GM18907 (cell line): ENCODE results near the gene ACTR3C.

Experiments used
- ATAC-seq: cut with Tn5 transposase; IDR thresholded peaks from one replicate; pipeline ENCODE4 v1.9.1; 2021; ENCODE audit warnings: mild to moderate bottlenecking, moderate library complexity; ENCODE audit not compliant: unreplicated experiment

The ACTR3C gene

DNA sequence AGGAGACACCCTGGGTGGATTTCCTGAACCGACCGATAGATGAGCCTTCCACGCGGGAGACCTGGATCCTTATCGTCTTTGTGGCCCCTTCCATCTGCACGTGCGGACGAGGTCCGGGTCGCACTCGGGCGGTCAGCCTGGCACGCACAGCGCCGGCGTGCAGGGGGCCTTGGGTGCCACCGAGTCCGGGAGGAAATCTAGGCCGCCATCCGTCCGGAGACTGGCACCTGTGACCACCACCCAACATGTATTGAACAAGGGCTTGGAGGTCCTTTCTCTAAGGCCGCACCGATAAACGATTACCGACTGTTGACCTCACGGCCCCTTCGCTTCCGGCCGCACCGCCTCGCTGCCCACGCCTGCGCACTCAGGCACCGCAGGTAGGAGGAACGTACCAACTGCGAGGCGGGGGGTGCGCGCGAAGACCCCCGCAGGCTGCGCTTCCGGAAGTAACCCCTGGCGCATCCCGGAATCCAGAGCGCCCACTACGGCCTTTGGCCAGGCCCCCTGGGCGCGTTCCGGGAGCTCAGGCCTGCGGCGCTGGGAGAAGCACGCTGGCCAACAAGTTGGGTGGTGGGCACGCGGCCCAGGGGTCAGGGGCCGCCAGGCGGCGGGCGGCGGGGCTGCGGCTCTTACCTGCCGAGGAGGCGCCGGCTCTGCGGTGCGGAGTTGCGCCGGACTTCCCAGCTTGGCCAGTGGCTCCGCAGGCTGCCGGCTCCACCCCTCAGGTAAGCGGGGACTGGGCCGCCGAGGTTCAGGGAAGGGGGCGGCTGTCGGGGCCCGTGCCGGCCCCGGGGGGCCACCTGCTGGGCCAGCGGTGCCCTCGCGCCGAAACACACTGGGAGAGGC is at the start of gene ACTR3C, which contains the start of gene LRRC61:
TSS of gene ACTR3C (minus strand) at position 713 of the 849 bp plus-strand sequence. CDS start 28,249 bp downstream, outside the sequence.
TSS of gene LRRC61 (plus strand) at position 523 of the 849 bp plus-strand sequence. CDS start 13,507 bp downstream, outside the sequence.
- peak; percentile 72 for ATAC-seq

DNA sequence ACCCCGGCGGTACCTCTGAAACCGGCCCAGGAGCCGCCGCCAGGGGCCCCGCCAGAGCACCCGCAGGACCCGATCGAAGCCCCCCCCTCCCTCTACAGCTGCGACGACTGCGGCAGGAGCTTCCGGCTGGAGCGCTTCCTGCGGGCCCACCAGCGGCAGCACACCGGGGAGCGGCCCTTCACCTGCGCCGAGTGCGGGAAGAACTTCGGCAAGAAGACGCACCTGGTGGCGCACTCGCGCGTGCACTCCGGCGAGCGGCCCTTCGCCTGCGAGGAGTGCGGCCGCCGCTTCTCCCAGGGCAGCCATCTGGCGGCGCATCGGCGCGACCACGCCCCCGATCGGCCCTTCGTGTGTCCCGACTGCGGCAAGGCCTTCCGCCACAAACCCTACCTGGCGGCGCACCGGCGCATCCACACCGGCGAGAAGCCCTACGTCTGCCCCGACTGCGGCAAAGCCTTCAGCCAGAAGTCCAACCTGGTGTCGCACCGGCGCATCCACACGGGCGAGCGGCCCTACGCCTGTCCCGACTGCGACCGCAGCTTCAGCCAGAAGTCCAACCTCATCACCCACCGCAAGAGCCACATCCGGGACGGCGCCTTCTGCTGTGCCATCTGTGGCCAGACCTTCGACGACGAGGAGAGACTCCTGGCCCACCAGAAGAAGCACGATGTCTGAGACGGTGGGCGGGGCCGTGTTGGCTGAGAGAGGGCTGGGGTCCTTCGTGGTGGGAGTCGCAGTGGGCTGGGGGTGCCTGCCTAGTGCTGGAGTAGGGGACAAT is 49.1 kb upstream of the ACTR3C start:
- ATAC-seq, result no peak

DNA sequence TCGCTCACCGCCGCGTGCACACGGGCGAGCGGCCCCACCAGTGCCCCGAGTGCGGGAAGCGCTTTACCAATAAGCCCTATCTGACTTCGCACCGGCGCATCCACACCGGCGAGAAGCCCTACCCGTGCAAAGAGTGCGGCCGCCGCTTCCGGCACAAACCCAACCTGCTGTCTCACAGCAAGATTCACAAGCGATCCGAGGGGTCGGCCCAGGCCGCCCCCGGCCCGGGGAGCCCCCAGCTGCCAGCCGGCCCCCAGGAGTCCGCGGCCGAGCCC is 48.6 kb upstream of the ACTR3C start:
- ATAC-seq, result no peak

DNA sequence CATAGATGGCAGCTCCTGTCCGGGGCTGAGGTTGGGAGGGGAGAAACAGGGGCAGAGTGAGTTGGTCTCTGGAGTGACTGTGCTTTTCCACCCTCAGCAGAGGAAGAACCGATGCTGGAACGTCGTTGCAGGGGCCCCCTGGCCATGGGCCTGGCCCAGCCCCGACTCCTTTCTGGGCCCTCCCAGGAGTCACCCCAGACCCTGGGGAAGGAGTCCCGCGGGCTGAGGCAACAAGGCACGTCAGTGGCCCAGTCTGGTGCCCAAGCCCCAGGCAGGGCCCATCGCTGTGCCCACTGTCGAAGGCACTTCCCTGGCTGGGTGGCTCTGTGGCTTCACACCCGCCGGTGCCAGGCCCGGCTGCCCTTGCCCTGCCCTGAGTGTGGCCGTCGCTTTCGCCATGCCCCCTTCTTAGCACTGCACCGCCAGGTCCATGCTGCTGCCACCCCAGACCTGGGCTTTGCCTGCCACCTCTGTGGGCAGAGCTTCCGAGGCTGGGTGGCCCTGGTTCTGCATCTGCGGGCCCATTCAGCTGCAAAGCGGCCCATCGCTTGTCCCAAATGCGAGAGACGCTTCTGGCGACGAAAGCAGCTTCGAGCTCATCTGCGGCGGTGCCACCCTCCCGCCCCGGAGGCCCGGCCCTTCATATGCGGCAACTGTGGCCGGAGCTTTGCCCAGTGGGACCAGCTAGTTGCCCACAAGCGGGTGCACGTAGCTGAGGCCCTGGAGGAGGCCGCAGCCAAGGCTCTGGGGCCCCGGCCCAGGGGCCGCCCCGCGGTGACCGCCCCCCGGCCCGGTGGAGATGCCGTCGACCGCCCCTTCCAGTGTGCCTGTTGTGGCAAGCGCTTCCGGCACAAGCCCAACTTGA is 48.0 kb upstream of the ACTR3C start:
- no peak for ATAC-seq

DNA sequence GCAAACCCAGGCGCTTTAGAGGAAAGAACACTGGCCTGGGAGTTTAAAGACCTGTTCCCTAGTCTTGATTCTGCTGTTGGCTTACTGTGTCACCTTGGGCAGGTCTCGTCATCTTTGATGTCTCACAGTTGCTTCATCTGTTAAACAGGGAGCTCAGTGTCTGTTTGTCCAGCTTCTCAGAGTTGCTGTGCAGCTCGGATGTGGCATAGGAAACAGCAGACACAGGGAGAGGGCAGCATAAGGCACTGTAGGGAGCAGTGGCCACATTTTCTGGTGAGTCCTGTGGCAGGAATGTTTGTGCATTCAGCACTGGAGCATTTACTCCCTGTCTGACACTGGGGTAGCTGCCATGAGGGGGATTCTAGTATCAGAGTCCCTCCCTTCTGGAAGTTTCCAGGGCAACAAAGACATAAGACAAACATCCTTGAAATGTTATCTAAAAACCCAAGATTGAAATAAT is 47.3 kb upstream of the ACTR3C start:
- ATAC-seq, result no peak

DNA sequence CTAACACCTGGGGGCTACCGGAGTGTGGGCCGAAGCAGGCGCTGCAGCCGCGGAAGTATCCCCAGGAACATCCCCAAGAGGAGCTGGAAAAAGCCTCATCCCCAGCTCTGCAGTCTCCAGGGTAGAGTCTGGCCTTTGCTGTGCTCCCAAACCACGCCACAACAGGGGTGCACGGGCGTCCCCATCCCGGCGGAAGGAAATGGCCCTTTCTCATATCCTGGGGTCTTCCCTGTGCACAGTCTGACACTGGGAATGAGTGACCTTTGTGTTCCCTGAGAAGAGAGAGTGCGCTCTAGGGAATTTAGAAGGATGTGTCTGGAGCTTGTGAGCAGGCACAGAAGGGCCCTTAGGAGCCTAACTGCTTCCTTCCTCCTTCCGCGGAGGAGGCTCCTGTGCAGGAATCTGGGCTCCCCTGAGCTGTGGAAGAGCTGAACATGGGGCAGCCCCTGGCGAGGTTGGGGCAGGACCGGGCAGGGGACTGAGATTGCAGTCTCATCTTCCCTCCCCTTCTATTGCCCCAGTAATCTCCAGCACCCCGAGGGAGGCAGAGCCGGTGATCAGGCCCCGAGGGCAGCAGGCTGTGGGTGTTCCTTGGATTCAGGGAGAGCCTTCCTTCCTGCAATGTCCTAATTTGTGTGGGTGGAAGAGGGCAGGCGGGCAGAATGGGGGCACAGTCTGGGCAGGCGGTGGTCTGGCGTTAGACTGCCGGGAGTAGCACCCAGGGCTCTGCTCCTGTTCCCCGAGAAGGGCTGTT is 46.6 kb upstream of the ACTR3C start:
- ATAC-seq, result peak; percentile 0

DNA sequence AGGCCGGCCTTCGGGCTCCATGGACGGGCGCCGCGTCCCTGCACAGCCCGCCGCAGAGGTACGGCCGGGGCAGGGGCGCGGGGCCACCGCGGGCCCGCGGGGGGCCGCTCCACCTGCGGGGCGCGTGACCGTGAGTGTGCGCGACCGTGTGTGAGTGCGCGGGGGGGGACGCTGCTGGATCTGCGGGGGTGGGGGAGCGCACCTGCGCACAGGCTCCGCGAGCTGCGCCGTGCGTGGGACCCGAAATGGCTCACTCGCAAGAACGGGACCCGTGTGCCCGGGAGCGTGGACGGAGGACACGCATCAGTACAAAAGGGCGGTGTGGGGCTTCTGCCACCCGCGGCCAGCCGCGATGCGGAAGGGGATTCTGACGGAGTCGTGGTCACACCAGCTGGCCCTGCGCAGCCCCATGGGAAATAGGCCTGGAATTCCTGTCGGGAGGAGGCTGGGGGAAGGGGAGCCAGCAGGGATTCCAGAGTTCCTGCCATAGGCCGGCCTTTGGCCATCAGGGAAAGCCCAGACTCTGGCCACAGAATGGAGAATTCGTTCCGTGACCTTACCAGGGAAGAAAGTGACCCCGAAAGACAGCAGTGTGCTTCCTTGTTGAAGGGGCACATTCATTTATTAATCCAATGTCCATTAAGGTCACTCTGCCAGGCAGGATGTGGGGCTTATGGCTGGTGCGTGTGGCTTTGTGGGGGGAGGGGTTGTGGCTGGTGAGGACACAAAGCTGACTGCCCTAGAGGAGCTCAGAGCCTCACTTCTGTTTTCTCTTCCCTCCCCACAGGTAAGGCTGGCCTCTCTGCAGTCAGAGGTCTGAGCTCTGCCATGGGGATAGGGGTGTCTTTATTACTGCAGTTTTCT is 45.8 kb upstream of the ACTR3C start:
- ATAC-seq, result peak; percentile 46

DNA sequence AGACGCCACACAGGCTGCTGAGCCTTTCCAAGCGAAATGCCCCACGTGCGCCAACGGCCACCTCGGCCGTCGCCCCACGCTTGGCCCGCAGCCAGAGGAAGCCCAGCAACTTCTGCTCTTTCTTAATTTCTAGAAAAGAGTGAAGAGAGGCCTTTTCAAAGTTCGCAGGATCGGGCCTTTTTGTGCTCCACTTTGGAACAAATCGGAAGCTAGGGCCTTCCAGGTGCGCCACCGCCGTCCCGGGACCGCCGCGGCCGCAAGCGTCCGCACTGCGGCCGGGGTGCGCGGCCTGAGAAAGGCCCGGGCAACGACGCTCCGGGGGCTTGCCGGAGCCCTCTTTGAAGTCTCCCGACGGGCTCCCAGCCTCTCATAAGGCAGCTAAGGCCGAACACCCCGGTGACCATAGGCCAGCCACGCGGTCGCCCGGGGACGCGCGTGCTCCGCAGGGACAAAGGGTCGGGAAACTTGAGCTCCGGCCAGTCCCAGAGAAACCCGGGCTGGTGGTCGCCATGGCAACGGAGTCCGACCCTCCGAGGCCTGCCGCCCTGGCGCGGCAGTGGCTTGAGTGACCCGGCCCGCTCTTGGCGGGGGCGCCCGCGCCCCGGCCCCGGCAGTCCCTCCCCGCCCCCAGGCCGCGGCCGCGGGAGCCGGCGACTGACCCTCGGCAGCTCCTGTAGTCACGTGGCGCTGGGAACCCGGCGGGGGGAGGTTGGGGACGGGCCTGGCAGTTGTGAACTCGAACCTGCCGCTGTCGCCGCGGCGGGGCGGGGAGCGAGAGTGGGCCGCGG is 44.9 kb upstream of the ACTR3C start, which contains the start of gene REPIN1:
TSS of gene REPIN1 (plus strand) at position 727 of the 788 bp plus-strand sequence. CDS start 890 bp downstream, outside the sequence.
- peak; percentile 47 for ATAC-seq

DNA sequence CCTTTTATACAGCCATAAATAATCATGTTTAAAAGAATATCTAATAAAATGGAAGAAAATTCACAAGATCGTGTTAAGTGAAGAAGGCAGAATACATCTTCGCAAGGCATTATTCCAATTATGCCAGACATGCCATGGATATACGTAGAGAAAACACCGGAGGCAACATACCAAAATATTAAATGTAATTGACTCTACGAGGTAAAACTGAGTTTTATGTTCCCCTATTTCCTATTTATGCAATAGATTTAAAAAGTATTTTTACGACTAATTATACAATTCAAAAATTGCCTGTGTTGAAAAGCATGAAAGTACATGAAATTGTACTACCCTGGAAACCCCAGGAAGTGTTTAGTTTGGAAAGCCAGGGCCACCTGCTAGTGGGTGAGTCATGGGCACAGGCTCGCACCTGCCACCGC is 44.3 kb upstream of the ACTR3C start:
- ATAC-seq, result no peak

DNA sequence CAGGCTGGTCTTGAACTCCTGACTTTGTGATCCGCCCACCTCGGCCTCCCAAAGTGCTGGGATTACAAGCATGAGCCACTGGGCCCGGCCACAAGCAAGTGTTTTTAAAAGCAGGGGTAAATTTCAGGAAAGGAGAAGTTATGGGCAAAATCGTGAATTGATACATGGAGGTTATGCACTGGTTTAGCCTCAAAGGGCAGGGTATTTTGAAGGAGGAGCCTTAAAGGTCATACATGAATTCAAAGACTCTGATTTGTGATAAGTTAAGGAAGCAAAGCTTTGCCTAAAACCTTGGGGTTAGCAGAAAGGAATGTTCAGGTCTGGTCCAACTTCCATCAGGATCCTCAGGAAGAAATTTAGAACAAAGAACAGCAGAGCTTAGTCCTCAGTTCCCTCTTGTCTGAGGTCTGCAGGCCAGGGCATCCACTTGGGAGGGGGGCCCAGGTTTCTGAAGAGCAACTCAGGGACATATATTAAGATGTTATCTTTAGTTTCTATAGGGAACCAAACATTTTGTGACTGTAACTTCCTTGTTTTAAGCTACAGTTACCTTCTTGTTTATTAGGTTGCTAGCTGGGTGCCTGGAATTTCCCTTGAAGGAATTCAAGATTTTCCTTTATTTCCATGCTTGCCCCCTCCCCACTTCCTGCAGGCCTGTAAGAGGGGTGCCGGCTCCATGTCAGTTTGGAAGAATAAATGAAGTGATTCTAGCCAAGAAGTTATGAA is 42.5 kb upstream of the ACTR3C start:
- no peak for ATAC-seq

DNA sequence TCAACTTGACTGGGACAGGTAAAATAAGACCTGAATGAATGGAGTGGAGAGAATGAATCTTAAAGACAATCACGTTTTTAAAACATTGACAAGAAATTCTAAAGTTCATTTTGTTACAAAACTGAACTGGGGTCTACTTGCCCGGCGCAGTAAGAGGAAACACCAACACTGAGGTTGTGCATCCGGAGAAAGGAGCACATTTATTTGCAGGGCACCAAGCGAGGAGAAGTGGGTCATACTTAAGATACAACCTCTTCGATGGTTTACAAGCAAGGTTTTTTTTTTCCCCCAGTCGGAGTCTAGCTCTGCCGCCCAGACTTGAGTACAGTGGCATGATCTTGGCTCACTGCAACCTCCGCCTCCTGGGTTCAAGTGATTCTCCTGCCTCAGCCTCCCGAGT is 41.8 kb upstream of the ACTR3C start:
- no peak for ATAC-seq

DNA sequence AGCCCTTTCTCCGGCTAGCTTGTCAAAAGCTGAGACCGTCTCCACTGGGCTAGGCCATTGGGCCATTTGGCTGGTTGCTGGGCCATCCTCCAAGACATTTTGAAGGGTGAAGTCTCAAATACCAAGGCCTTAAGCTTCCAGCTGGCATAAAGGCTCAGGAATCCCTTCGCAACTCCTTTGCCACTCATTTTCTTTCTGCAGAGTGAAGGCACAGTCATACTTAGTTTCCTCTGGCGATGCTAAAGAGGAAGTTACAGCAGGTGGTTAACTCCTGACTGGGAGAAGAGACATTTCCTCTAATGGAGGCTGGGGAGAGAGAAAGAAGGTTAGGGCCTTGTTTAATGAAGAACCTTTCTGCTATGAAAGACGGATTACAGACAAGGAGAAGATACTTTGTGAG is 40.5 kb upstream of the ACTR3C start:
- no peak for ATAC-seq

DNA sequence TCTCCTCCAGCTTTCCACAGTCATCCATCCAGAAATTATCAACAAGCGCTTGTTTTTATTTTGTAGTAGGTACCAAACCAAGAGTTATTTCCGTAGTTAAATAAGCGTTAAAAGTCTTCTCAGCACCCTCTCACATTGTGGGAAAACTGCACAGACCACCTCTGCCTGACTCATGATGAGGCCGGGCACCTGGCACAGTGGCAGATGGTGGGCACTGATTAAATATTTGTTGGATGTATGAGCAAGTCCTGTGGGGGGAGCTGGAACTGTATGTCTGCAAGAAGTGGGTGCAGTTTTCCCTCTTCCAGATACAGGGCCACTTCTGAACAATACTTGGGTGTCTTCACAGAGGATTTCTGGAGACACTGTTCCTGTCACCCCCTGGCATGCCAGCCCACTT is 40.0 kb upstream of the ACTR3C start:
- ATAC-seq, result no peak

DNA sequence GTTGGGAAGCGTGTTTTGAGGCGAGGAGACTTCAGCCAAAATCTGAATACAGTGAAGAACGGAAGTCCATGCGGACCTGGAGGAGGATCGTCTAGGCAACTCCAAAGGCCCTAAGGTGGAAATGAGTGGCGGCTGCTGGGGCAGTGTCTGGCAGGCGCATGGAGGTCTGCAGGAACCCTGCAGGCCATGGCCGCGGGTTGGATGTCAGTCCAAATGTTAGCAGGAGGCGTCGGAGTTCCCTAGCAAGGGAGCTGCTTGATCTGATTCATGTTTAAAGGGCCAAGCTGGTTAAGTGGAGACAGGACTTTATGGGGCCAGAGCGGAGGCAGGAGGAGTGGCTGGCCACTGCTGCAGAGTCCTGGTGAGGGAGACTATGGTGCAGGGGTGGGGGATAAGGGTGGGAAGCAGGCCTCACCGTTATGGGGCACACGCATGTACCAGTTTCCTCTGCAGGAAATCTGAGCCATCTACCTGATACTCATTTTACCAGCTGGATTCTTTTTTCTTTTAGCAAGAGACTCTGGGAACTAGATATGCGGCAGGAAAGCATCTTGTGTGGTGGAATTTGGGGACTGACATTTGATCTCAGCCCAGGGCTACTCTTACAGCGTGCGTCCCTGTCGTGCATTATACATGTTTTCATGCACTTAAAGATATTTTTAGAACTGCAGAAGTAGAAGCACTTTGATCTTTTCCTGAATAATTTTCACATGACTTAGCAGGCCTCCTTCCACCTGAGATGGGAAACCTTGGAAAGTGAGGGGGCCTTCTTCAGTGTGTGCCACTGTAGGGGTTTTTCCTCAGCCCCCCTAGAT is 38.7 kb upstream of the ACTR3C start:
- ATAC-seq, result no peak

DNA sequence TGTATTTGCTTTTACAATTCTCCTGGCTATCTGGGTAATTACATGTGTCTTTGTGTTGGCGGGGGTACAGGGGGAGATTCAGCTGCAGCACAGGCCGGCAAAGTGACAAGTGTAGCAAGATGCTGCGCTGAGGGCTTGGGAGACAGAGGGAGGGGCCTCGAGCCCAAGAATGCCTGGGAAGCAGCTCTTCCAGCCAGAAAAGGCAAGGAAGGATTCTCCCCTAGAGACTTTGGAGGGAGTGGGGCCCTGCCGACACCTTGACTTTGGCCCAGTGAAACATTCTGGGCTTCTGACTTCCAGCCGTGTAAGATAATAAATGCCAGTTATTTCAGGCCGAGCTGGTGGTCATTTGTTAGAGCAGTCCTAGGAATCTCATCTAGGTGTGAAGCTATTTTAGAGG is 38.1 kb upstream of the ACTR3C start:
- no peak for ATAC-seq

DNA sequence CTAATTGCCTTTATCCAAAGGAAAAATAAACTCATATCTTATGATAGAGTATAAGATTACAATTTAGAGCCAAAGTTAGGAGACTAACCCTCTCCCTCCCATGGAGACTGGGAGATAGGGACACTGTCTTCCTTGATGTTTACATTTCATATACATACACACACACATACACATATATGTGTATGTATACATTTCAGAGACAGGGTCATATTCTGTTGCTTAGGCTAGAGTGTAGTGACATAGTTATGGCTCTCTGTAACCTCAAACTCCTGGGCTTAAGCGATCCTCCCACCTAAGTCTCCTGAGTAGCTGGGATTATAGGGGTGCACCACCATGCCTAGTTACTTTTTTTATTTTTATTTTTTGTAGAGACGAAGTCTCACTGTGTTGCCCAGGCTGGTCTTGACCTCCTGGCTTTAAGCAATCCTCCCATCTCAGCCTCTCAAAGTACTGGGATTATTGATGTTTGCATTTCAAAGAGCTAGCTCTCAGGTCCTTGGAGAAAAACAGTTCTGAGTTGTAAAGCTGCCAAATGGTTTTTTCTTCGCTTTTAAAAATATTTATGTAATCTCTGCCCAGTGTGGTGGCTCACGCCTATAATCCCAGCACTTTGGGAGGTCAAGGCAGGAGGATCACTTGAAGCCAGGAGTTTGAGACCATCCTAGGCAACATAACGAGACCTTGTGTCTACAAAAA is 37.2 kb upstream of the ACTR3C start:
- ATAC-seq, result no peak
